ENCODE data around the gene SLC51B.
A peak's percentile ranks its signal among the peaks of the same experiment; 100 is the strongest.

Gene SLC51B

GRCh38 chr15:65020419-65020818, 24.8 kb upstream of the SLC51B start:
- no peak for TF ChIP-seq CTCF (IDR thresholded peaks at IDR 0.05; ENCODE audit: insufficient read depth, low read depth, low read length, missing control alignments)
- DNase-seq (ENCODE audit: low read depth) = no peak

GRCh38 chr15:65021488-65021887, 23.7 kb upstream of the SLC51B start:
- DNase-seq (ENCODE audit: low read depth) = no peak
- TF ChIP-seq CTCF (IDR thresholded peaks at IDR 0.05; ENCODE audit: insufficient read depth, low read depth, low read length, missing control alignments) = no peak
- H3K4me3 ChIP-seq (ENCODE audit: low read length) = no peak overlapping the region

More at GRCh38 chr15:65020419-65020818, 24.8 kb upstream of the SLC51B start:
- H3K4me3 ChIP-seq (ENCODE audit: low read length) = no peak overlapping the region

- H3K4me3 ChIP-seq (ENCODE audit: low read length) = no peak overlapping the region
- no peak for TF ChIP-seq CTCF (IDR thresholded peaks at IDR 0.05; ENCODE audit: insufficient read depth, low read depth, low read length, missing control alignments)
- DNase-seq (ENCODE audit: low read depth) = no peak
These were observed 18.4 kb upstream of the SLC51B start for GRCh38 chr15:65026756-65027155.

- no peak for DNase-seq (ENCODE audit: low read depth)
- TF ChIP-seq CTCF (IDR thresholded peaks at IDR 0.05; ENCODE audit: insufficient read depth, low read depth, low read length, missing control alignments) = no peak
- H3K4me3 ChIP-seq (ENCODE audit: low read length) = no peak overlapping the region
These were observed 17.6 kb upstream of the SLC51B start for GRCh38 chr15:65027593-65027992.

GRCh38 chr15:65028338-65028737, 16.8 kb upstream of the SLC51B start:
- no peak for DNase-seq (ENCODE audit: low read depth)
- TF ChIP-seq CTCF (IDR thresholded peaks at IDR 0.05; ENCODE audit: insufficient read depth, low read depth, low read length, missing control alignments) = no peak
- H3K4me3 ChIP-seq (ENCODE audit: low read length) = peak overlapping the region; percentile 86

- TF ChIP-seq CTCF (IDR thresholded peaks at IDR 0.05; ENCODE audit: insufficient read depth, low read depth, low read length, missing control alignments) = no peak
- H3K4me3 ChIP-seq (ENCODE audit: low read length) = peak within 1 kb of the TSS; percentile 86
- DNase-seq (ENCODE audit: low read depth) = peak; percentile 84
These were observed 16.1 kb upstream of the SLC51B start, which contains the start of gene MTFMT for GRCh38 chr15:65028921-65029735. Gene MTFMT, minus strand, starts transcription at chr15:65029639. Its CDS starts 26 bp downstream, at chr15:65029613.

Measured in epithelial cell of esophagus (primary cell).